Activated gamma-delta T cell treated with anti-CD3 and anti-CD28 coated beads, Interleukin-2, amount 50 U/mL, for 16 hours (primary cell): ENCODE results near the gene ZNF491.
A peak's percentile ranks its signal among the peaks of the same experiment; 100 is the strongest.
"Not testable (repeated sequence)": the region's sequence is repeated elsewhere in the genome, so short reads cannot be mapped to it uniquely, and the experiment has no call there.

ENCODE experiments used
- DNase-seq: peaks from one replicate; pipeline ENCODE4 v3.0.0-alpha.2; 2020; ENCODE audit warnings: low read depth

The ZNF491 gene

GRCh38 chr19:11798391-11799330, at the start of gene ZNF491:
Gene ZNF491 (plus strand): TSS chr19:11798523. CDS start chr19:11805954, 7,431 bp downstream.
- DNase-seq = peak; percentile 75

GRCh38 chr19:11749751-11750150, 48.6 kb upstream of the ZNF491 start:
- DNase-seq = no peak

GRCh38 chr19:11752244-11752736, 46.0 kb upstream of the ZNF491 start:
- DNase-seq = no peak

GRCh38 chr19:11754663-11755062, 43.7 kb upstream of the ZNF491 start:
- no peak for DNase-seq

- DNase-seq = no peak
These were observed 41.4 kb upstream of the ZNF491 start for GRCh38 chr19:11756965-11757364.

DNA sequence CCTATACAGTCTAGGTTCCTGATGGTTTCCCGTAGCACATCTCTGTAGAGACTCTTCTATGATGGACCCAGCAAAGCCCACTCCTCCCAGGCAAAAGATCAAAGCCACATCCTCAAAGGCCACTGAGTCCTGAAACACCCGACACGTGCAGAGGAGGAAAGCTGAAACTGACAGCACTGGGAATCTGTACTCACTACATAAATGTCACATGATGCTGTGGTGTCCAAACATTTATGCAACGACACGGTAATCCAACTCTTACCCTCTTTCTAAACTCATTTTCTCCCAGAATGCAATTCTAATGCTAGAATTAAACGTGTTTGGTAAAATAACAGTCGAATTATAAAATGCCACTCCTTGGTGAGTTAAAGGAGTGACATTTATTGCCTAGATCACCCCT, 38.5 kb upstream of the ZNF491 start:
- DNase-seq = no peak

DNA sequence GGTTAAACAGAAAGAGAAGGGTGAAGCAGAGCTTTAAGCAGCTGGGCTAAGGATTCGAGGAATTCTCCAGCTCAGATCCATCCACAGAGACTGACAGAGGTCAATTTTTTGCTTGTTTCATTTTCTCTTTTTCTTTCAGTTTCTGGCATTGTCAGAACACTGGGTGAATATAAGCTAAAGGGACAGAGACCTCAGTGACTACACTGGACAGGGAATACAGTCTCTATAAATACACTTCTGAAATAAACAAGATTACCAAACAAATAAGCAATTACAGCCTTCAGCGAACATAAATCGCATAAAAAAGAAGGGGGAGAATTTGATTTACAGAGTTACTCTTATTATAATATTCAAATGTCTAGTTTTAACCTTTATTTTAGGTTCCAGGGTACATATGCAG, 35.2 kb upstream of the ZNF491 start:
- DNase-seq = no peak

DNA sequence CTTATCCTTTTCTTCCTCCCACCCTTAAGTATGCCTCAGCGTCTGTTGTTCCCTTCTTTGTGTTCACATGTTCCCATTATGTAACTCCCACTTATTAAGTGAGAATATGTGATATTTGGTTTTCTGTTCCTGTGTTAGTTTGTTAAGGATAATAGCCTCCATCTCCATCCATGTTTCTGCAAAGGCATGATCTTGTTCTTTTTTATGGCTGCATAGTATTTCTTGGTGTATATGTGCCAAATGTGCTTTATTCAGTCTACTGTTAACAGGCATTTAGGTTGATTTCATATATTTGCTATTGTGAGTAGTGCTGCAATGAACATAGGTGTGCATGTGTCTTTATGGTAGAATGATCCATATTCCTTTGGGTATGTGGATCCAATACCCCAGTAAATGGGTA, 34.7 kb upstream of the ZNF491 start:
- DNase-seq = no peak

DNA sequence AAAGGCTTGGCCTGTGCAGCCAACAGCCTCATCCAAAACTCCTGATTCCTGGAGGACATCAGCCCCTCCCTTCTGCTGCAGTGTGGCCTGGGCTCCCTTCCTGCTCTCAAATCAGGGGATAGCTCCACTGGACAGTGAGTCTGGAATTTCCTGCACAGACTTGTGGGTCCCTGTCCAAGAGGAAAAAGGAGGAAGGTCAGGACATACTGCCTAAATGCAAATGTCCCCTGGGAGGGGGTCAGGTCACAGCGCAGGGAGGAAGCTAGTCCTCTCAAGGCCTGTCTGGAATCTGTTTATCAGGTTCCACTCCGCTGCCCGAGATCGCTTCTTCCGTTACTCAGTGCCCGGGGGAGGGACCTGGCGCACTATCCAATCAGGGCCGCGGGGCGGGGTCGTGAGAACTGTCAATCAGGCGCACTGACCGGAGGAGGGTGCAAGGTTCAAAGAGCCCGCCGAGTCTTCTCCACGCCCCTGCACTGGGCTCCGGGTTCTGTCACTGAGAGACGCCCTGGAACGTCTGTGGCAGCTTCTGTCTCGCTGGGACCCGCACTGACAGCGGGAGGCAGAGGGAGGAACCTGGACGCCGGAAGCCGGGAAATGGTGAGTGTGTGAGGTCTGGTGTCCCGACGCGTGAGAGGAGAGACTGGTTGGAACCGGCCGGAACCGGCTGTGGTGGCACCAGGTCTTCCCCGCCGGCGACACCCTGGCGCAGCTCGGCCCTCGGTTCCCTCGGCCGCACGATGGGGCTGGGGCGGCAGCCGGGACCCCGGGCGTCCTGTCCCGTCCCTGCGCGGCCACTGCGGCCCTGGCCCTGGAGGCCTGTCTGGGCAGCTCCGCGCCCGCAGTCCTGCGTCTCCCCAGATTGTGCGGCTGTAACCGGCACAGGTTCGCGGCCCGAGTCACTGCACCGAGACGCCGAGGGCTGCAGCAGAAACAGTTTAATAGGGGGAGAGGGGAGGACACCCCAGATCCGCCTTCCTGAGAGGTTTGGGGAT, 31.4 kb upstream of the ZNF491 start, which contains the start of gene ZNF441:
Gene ZNF441 (plus strand): TSS at position 404 of the 995 bp plus-strand sequence. CDS start 194 bp downstream, at position 598.
- DNase-seq = peak; percentile 89

GRCh38 chr19:11767633-11768133, 30.6 kb upstream of the ZNF491 start:
- DNase-seq = peak; percentile 1

- no peak for DNase-seq
These were observed 28.3 kb upstream of the ZNF491 start for GRCh38 chr19:11769995-11770394.

DNA sequence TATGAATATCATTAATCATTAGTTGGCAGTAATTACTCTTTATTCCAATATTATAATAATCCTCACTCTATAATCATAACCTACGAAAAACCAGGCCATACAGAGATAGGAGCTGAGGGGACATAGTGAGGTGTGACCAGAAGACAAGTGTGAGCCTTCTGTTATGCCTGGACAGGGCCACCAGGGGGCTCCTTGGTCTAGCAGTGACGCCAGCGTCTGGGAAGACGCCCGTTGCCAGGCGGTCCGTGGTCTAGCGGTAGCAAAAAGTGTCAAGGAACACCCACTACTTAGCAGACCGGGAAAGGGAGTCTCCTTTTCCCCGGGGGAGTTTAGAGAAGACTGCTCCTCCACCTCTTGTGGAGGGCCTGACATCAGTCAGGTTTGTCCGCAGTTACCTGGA, 26.8 kb upstream of the ZNF491 start:
- DNase-seq = not testable (repeated sequence)

DNA sequence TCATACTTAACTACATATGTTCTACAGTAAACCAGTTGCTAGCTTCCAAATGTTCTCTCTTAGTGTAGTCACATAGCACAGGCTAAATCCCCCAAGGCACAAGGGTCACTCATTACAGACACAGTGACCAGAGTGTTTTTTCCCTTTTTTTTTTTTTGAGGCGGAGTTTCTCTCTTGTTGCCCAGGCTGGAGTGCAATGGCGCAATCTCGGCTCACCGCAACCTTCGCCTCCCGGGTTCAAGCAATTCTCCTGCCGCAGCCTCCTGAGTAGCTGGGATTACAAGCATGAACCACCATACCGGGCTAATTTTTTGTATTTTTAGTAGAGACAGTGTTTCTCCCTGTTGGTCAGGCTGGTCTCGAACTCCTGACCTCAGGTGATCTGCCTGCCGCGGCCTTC, 21.7 kb upstream of the ZNF491 start:
- not testable (repeated sequence) for DNase-seq

DNA sequence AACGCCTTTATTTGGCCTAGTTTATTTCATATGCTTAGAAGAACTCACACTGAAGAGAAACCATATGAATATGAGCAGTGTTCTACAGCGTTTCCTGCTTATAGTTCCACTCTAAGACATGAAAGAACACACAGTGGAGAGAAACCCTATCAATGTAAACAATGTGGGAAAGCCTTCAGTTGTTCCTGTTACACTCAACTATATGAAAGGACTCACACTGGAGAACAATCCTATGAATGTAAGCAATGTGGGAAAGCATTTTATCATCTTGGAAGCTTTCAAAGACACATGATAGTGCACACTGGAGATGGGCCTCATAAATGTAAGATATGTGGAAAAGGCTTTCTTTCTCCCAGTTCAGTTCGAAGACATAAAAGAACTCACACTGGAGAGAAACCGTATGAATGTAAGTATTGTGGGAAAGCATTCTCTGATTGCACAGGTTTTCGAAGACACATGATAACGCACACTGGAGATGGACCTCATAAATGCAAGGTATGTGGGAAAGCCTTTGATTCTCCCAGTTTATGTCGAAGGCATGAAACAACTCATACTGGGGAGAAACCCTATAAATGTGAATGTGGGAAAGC, 17.8 kb upstream of the ZNF491 start:
- DNase-seq = no peak

DNA sequence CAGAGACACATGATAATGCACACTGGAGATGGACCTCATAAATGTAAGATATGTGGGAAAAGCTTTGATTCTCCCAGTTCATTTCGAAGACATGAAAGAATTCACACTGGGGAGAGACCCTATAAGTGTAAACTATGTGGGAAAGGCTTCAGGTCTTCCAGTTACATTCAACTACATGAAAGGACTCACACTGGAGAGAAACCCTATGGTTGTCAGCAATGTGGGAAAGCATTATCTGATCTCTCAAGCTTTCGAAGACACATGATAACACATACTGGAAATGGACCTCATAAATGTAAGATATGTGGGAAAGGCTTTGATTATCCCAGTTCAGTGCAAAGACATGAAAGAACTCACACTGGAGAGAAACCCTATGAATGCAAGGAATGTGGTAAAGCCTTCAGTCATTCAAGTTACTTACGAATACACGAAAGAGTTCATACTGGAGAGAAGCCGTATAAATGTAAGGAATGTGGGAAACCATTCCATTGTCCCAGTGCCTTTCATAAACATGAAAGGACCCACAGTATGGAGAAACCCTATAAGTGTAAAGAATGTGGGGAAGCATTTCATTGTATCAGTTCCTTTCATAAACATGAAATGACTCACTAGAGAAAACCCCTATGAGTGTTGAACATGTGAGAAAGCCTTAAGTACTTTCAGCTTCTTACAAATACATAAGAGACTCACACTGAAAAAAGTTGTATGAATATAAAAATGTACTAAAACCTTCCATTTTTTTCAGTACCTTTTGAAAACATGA, 16.8 kb upstream of the ZNF491 start:
- no peak for DNase-seq

DNA sequence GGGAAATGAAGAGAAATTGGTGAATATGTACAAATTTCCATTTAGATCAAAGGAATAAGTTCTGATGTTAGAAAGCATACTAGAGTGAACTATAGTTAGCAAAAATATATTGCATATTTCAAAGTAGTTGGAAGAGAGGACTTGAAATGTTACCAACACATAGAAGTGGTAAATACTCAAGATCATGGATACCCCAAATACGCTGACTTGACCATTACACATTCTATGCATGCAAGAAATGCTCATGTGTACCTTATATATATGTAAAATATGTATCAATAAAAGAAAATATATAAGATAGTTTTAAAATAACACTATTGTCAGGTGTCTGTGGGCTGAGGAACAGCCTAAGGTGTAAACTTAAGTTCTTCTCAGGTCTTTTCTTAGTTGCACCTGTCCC, 14.6 kb upstream of the ZNF491 start:
- DNase-seq = no peak

DNA sequence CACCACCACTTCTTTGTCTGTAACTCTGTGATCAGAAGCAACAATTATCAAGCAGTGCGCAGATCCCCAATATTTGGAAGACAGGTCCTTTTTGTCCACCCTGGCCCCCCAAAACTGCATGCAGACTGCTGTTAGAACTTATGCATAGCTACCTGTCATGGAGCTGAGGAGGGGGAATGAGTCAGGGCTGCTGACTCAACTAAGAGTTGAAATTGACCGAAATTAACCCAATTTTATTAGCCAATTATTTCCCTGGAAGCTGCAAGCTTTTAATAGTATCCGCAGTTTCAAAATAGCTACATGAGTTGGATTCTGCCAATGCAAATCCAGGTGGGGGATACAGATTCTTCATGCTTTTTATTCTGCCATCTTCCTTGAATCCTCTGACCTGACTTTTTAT, 14.0 kb upstream of the ZNF491 start:
- no peak for DNase-seq

- no peak for DNase-seq
These were observed 10.8 kb upstream of the ZNF491 start for GRCh38 chr19:11787536-11787935.

DNA sequence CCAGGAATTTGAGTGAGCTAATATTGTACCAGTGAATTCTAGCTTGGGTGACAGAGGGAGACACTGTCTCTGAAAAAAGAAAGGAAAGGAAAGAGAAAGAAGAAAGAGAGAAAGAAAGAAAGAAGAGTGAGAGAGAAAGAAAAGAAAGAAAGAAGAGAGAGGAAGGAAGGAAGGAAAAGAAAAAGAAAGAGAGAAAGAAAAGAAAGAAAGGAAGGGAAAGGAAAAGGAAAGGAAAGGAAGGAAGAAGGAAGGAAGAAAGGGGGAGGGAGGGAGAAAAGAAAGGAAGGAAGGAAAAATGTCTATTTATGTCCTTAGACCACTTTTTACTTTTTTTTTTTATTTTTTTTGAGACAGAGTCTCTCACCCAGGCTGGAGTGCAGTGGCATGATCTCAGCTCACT, 5.4 kb upstream of the ZNF491 start:
- no peak for DNase-seq

DNA sequence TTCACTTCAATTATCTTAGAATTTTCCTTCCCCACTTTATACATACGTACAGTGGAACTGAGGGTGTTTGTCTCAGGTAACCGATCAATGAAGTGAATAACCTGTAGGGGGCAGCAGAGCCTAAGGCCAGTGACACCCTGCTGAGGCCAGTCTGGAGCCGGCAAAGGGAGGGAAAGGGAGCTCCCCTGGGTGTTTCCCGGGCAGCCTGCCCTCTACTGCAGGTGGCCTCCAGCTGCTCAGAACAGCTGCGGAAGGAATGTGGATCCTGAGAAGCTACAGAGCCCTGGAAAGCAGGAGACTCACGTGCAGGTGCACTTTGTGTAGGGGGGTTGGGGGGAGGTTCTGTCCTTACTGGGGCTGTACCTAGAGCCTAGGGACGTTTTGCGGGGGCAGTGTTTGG, 832 bp upstream of the ZNF491 start:
- peak; percentile 59 for DNase-seq
